ENCODE results near the gene LMAN2.
"Not testable (repeated sequence)": the region's sequence is repeated elsewhere in the genome, so short reads cannot be mapped to it uniquely, and the experiment has no call there.

LMAN2 gene

DNA sequence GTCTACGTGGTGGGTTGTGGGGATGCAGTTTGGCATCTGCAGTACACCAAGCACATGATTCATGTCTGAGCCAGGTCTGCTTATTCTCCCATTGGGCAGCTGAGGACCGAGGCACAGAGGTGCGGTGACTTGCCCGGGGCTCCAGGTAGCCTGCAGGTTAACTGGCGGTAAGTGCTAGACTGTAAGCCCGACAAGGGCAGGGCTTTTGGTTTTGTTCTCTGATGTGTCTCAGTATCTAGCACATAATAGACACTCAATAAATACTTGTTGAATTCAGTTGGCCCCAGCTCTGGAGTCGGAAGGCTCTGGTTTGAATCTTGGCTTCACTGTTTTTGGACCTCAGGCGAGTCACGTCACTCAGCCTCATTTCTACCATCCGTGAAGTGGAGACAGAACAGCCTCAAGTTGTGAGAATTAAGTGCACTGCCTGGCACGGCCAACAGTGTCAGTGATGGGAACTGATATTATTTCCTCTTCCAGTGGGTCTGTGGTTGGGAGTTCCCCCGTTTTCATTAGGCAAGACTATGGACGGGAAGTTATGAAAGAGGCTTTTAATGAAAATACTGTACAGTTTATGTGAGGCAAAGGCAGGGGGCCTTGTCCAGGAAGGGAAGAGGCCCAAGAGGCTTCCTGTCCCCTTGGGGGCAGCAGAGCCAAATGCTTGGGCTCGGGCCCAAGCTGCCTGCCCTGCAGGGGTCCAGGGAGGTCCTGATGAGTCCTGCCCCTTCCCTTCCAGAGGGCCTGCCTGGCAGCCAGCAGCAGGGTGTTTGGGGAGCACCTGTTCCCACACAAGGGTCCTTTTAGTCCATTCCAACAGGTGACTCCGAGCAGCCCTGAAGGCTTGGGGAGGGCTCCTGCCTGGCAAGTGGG is 44.6 kb downstream of the LMAN2 start:
- no peak for DNase-seq (ENCODE audit: low read depth in 3 of 3)

DNA sequence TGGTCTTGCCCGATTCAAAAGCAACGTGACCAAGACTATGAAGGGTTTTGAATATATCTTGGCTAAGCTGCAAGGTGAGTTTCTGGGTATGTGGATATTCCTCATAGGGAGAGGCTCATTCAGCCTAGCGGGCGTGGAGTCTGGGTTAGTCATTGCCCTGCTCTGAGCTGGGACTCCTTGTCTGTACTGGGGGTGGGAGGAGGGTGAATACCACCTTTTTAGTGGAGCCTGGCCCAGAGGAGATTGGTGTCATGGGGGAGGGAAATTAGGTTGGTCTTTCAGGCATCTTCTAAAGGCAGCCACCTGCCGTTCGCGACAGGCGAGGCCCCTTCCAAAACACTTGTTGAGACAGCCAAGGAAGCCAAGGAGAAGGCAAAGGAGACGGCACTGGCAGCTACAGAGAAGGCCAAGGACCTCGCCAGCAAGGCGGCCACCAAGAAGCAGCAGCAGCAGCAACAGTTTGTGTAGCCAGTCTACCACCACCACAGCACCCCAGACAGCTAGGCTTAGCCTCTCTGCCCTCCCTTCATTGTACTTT is 45.3 kb downstream of the LMAN2 start:
- DNase-seq (ENCODE audit: low read depth in 3 of 3), result not testable (repeated sequence)

DNA sequence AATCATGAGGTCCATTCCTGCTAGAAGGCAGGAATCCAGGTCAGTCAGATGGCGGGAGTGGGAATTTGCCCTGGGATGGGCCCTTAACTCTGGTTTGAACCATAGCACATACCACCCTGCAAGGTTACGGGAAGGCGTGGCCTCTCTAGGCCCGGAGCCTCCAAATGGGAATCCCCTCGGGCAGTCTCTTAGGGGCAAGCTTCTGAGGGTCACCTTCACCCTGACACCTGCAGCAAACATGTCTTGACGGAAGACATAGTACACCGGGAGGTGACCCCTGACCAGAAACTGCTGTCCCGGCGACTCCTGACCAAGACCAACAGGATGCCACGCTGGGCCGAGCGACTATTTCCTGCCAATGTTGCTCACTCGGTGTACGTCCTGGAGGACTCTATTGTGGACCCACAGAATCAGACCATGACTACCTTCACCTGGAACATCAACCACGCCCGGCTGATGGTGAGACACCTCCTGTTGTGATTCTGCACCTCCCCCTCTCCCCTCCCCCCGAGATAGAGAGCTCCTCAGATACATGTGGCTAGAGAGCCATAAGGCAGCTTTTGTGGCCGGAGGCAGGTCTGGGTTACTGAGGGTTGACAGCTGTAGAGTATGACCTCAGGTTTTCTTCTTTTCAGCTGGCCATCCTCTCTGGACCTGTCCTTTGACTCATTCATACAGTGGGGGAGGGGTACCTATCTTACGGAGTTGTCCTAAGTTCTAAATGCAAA is 46.9 kb downstream of the LMAN2 start:
- no peak for DNase-seq (ENCODE audit: low read depth in 3 of 3)

DNA sequence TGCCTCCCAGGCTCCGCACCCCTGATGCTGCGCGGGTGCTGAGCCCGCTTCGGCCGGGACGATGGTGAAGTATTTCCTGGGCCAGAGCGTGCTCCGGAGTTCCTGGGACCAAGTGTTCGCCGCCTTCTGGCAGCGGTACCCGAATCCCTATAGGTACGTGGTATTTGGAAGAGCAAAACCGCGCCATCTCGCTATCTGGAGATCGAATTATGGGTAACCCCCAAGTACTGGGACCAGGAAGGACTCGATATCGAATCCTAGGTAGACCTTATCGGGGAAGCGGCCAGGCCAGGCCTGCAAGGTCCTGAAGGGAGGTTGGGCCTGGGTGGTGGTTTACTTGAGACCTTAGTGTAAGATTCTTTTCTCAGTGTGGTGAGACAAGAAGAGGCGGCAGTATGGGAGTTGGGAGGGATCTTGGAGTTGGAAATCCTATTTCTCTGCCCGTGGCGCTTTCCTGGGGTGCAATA is 47.5 kb downstream of the LMAN2 start:
- no peak for DNase-seq (ENCODE audit: low read depth in 3 of 3)

DNA sequence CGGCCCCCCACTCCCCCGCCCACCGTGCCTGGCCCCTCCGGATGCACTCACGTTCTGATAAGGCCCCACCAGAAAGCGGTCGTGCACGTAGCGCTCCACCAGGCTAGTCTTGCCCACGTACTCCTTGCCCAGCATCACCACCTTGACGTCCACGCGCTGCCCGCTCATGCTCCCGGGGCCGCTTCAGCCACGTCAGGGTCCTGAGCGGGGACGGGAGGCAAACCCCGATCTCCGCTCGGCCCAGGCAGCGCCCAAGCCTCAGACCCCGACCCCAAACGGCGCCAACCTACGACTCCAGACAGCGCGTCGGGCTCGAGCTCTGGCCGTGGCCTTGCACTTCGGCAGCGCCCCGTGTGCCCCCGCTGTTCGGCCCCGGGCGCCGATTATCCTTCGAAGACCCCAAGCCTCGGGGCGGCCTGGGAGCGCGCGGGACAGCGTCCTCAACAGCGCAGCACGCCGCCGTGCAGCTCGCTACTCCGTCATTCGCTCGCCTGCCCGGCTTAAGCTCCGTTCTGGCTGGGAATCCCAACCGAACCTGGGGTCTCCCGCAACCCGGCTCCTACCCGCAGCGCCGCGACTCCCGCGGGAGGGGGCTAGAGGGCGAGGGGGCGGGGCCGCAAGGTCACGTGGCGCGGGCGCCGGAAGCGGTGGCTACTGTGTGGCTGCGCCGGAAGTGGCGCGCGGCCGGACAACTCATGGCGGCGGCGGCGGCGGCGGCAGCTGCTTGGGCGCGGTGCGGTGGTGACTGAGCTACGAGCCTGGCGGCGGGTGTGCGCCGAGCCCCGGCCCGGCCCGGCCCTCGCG is 48.1 kb downstream of the LMAN2 start, which contains the start of the genes PRELID1 and RAB24:
TSS of gene PRELID1 (plus strand) at position 679 of the 804 bp plus-strand sequence. CDS start 187 bp downstream, outside the sequence.
TSS of gene RAB24 (minus strand) at position 599 of the 804 bp plus-strand sequence. CDS start at position 168, 431 bp downstream.
- peak; percentile 79 to 89 (median 84) for DNase-seq (ENCODE audit: low read depth in 3 of 3)

DNA sequence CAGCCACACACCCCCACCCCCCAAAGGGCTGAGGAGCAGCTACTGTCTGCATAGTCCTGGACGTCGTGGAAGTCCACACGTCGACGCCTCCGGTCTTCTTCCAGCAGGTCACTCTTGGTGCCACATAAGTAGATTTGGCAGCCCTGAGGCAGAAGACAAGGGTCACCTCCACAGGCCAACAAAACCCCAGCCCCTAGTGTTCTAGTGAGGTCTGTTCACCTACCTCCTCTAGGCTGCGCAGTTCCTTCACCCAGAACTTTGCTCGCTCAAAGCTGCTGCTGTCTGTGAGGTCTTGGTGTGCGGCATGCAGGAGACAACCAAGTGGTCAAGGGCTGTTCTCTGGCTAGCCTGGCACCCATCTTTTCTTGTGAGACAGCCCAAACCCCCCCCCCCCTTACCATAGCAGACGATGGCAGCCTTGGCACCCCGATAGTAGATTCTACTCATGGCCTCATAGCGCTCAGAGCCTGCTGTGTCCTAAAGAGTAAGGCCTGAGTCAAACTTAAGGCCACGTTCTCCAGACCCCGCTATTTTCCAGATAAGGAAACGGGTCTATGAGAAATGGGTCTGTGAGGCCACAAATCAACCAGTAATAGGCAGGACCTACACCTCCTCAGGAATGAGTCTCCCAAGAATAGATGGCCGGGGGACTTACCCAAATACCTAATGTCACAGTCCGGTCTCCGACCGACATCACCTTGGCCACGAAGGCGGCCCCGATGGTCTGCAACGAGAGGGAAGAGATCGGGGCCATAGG is 48.9 kb downstream of the LMAN2 start:
- no peak for DNase-seq (ENCODE audit: low read depth in 3 of 3)

DNA sequence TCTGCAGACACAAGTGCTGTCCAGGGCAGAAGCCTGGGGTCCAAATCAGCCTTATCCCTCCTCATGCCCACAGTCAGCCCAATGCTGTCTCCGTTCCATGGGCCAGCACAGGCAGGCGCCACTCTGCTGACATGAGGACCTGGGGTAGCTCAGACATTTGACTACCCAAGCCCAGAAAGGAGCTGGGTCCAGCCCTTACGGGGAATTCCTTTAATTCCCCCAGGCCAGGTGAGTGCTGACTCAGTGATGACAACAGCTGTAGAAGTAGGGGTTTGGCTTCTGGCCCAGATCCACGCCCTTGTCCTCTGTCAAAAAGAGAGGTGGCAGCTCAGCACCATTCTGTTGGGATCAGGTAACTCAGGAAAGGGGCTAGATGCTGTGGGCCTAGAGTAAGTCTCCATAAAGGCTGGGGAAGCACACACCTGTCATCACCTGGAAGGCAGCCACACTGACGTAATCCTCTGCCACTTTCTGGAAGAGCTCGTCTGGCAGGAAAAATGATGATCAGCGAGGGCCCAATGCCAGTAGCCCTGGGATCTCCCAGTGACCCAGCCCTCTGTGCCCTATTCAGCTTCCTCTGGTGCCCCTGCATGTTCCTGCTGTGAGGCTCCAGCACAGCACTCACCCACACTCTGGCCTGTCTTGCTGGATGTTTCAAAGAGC is 49.8 kb downstream of the LMAN2 start:
- DNase-seq (ENCODE audit: low read depth in 3 of 3), result no peak

DNA sequence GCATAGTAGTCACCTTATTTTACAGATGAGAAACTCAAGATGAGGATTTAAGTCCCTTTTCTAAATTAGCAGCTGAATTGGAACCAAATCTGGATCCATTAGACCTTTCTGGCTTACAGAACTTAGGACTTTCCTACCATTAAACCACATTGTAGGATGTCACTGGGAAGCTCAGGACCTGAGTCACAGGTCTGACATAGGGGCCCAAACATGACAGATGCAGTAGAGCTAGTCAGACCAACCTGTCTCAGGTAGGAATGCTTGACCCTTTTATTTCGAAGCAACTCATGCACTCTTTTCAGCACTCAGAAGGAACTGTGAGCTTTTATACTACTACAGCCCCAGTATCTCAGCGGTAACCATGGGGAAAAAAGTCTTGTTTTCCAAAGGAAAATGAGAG is 50.5 kb downstream of the LMAN2 start:
- no peak for DNase-seq (ENCODE audit: low read depth in 3 of 3)

DNA sequence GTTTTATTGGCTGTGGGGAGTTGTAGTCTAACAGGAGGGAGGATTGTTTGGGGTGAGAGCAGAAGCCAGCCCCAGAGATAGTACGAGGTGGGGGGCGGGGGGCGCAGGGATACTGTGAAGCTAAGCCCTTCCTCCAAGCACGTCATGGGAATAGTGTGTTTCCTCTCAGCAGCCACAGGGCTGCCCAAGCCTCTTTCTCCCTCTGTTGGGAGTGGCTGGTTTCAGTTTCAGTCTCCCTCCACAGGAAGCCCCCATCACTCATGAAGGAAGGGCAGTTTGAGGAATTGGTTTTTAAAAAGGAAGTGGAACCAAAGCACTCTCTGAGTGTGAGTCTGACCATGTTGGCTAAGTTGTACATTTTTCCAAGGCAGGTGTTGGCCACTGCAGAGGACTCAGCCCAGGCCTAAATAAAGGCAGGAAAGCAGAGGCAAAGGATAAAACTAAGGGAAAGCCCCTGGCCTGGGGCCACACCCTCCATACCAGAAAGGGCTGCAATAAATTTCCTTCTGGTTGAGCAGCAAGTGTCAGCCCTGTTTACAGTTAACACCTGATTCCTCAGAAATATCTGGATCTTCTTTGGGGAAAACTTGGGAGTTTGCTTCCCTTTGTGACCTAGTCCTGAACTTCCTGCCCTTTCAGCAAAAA is 51.1 kb downstream of the LMAN2 start:
- DNase-seq (ENCODE audit: low read depth in 3 of 3), result no peak

DNA sequence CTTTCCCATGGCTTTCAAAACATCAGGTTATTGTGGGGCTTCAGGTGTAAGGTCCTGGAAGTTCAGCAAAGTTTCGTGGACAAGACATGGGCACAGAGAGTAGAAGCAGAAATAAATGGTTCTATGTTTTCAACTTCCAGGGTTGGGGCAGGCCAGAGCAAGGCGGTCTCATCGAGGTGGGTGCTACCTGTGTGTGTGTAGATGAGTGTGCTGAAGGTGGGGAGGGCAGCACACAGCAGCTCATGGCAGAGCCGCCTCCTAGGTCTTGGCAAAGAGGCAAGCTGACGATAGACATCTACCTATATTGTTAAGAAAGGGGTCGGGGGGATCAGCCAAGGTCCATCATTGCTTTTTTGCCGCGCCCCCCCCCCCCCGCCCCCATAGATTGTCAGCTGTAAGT is 51.8 kb downstream of the LMAN2 start:
- DNase-seq (ENCODE audit: low read depth in 3 of 3), result no peak

DNA sequence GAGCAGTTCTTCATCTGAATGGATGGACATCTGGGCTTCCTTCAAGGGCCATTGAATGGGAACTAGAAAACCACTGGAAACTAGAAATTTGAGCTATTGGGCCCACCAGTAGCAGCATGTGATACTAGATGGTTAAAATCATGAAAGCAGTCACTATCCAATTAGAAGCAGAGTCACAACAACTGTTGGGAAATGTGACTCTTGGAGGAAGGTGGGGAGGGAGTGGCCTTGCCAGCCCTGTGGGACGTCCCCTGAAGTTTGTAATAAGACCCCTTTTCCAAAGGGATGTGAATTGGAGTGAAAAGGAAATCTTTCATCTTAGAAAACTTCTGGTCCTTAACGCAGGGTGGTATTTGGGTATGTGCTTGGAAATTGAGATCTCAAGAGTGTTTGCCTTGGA is 53.5 kb downstream of the LMAN2 start:
- no peak for DNase-seq (ENCODE audit: low read depth in 3 of 3)

DNA sequence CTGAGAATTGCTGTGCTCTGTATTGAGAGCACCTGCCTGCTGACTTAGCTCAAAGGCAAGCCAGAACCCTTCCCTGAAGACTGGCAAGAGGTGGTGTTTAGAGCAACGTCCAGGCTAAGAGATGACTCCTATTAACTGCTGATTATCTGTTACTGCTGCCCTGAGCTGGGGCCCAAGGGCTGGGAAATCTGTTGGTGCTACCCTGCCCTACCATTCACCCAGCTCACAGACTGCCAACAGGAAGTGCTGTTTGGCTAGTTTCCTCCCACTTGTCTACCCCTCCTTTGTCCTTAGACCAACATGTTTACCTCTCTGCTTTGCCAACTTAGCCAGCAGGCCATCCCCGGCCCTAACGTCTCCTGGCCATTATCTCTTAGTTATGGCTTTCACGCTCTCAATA is 54.9 kb downstream of the LMAN2 start:
- no peak for DNase-seq (ENCODE audit: low read depth in 3 of 3)

DNA sequence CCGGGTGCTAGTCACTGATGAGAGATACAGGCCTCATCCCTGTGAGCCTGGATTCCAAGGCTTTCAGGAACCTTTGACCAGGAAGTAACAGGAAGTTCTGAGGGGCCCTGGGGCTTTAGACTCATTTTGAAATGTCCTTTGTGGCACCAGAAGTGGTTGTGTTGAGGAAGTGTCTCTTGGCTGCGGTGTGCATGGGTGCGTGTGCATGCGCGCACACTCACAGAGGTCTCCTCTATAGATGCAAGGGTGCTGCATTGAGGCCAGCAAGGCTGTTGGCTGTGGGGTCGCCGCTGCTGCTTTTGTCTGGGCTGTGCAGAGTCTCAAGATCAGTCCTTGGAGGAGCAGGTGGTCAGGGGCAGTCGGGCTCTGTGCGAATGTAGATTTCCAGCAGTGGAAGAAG is 55.5 kb downstream of the LMAN2 start:
- DNase-seq (ENCODE audit: low read depth in 3 of 3), result no peak

DNA sequence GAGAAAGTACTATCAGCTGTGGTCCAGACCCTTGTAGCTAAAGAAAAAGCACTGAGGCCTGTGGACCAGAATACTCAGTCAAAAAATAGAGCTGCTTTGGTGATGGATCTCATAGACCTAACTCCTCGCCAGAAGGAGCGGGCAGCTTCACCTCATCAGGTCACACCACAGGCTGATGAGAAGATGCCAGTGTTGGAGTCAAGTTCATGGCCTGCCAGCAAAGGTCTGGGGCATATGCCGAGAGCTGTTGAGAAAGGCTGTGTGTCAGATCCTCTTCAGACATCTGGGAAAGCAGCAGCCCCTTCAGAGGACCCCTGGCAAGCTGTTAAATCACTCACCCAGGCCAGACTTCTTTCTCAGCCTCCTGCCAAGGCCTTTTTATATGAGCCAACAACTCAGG is 56.8 kb downstream of the LMAN2 start:
- no peak for DNase-seq (ENCODE audit: low read depth in 3 of 3)

DNA sequence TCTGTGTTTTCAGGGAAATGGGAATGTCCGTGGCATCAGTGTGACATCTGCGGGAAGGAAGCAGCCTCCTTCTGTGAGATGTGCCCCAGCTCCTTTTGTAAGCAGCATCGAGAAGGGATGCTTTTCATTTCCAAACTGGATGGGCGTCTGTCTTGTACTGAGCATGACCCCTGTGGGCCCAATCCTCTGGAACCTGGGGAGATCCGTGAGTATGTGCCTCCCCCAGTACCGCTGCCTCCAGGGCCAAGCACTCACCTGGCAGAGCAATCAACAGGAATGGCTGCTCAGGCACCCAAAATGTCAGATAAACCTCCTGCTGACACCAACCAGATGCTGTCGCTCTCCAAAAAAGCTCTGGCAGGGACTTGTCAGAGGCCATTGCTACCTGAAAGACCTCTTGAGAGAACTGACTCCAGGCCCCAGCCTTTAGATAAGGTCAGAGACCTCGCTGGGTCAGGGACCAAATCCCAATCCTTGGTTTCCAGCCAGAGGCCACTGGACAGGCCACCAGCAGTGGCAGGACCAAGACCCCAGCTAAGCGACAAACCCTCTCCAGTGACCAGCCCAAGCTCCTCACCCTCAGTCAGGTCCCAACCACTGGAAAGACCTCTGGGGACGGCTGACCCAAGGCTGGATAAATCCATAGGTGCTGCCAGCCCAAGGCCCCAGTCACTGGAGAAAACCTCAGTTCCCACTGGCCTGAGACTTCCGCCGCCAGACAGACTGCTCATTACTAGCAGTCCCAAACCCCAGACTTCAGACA is 57.5 kb downstream of the LMAN2 start:
- DNase-seq (ENCODE audit: low read depth in 3 of 3), result no peak

DNA sequence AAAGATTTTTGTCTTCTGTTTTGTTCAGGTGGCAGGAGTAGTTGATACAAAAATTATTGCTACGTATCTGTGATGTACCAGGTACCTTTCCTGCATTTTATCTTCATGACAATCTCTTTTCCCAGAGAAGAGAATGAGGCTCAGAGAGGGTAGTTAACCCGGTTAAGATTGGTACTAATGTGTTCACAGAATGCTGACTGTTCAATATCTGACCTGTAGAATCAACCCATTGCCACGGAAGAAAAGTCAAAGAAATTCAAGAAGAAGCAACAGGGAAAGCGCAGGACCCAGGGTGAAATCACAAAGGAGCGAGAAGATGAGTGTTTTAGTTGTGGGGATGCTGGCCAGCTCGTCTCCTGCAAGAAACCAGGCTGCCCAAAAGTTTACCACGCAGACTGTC is 59.7 kb downstream of the LMAN2 start:
- DNase-seq (ENCODE audit: low read depth in 3 of 3), result no peak

DNA sequence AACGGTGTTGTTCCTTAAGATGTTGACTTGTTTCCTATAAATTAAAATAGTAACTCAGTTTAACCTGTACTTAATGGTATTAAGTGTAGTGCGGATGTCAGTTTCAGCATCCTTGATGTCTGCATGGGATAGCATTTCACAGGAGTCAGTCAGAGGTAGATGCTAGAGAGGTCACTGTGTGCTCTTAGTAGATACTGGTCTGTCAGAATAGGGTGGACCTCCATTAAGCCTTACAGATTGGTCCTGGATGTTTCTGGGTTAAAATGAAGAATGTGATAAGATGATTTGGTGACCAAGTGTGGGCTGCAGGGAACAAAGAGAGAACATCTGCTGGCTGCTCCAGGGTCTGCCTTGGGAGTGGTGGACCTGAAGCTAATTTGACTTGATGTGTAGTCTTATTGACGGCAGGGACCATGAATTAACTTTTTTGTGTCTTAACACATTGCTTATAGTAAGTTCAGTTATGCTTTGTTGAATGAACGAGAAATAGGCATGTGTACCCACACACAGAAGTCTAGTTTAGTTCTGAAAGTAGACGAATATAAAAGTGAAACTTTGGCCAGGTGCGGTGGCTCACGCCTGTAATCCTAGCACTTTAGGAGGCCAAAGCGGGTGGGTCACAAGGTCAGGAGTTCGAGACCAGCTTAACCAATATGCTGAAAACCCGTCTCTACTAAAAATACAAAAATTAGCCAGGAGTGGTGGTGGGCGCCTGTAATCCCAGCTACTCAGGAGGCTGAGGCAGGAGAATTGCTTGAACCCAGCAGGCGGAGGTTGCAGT is 60.5 kb downstream of the LMAN2 start:
- DNase-seq (ENCODE audit: low read depth in 3 of 3), result no peak

DNA sequence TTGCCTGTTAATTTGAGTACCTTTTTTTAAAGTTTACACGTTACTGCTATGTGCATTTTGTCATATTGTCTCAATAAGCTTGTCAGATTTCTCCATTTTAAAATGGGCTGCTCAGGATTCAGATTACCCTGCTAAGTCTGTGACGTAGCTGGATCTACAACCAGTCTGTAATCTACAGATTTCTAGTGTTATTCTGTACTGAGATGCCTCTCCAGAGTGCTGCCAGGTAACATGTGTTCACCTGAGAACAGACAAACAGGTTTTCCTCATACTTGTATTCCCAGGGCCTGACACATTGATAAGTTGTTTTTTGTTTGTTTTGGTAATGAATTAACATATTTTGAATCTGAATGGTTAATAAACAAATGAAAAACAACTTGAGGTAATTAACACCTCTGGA is 63.3 kb downstream of the LMAN2 start:
- no peak for DNase-seq (ENCODE audit: low read depth in 3 of 3)

All from stimulated activated CD4-positive, alpha-beta T cell treated with anti-CD3 and anti-CD28 coated beads, TNF-alpha, amount 100 ng/mL, for 24 hours (primary cell).